ENCODE measurements around the gene NFIA. TPM values are rescaled to one million over a fixed set of nuclear protein-coding genes. Genes with fewer than 3 reads are reported as not detected.

Gene NFIA
- total RNA-seq, 1 experiment from 2014 or later, result 0.35 TPM

DNA sequence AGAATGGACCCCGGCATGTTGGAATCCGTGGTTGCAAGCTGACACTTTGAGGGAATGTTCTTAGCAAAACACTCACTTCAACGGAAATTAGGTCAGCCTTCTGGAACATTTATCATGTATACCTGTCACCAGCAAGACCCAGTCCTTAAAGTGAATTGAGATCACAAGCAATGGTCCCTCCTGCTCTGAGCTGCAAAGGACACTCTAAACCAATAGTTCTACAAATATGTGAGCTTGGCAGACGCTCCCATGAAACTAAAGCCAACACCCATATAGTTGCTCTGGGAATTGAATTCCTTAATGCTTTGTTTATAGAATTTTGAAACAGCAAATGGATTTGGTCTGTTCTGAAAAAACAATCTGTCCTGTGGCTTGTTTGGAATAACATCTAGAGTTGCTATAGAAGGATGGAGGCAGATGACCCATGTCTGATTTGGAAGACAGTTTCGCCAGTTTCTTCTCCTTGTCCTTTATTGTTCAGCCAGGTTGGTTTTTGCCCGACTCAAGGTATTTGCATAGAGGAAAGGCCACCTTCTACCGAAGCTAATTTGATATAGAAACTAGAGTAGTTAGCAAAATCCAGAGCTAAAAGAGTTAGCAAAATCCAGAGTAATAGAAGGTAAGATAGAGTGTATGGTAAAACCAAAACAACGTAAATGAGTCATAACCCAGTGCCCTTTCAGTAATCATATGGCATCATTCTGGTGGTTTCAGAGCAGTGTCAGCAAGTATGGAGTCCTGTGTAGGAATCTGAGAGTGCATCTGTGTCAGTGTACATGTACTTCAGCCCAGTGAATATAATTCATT lies 236.2 kb downstream of the NFIA start:
- no peak overlapping the region for H2BK15ac ChIP-seq (ENCODE audit: low read depth, low read length)
- H3K9ac ChIP-seq (ENCODE audit: extremely low read depth, insufficient read length, low read length), result no peak overlapping the region
- H3K18ac ChIP-seq (ENCODE audit: insufficient read length, low read depth, low read length), result no peak overlapping the region
- no peaks in the 10 kb centered on the region for H3K79me2 ChIP-seq (ENCODE audit: insufficient read depth, low read length)
- peaks cover 2% of the 10 kb centered on the region for H3K4me1 ChIP-seq (ENCODE audit: insufficient read depth, low read length)
- no peaks in the 10 kb centered on the region for H3K23me2 ChIP-seq (ENCODE audit: insufficient read length, low read depth, low read length, poor library complexity, severe bottlenecking)
- no peak overlapping the region for H3K56ac ChIP-seq (ENCODE audit: insufficient read length, low read depth, low read length)
- H2AFZ ChIP-seq (ENCODE audit: low read length), result no peak overlapping the region
- no peak overlapping the region for H3K4ac ChIP-seq (ENCODE audit: low read depth, low read length)
- H3K27me3 ChIP-seq (ENCODE audit: insufficient read depth, low read length), result no peaks in the 10 kb centered on the region
- H3K23ac ChIP-seq (ENCODE audit: insufficient read length, low read depth, low read length), result no peak overlapping the region
- H3K27ac ChIP-seq (ENCODE audit: insufficient read length, low read depth, low read length), result no peak overlapping the region
- no peak overlapping the region for H3K14ac ChIP-seq (ENCODE audit: insufficient read depth, low read length)
- H3K4me2 ChIP-seq (ENCODE audit: insufficient read depth, insufficient read length, low read length), result no peak overlapping the region
- Mint-ChIP-seq H3K36me3 (ENCODE audit: insufficient read depth in 1 of 3, low read depth in 3 of 3) (0 out of 7 replicates have a peak, but pooled peaks cover 0 to under 1% (median 0%) of the 10 kb centered on the region in 3 experiments), H3K27me3 (ENCODE audit: low read depth) (no peaks in the 10 kb centered on the region), H3K4me1 (peaks cover 25 to 26% of the 10 kb centered on the region in 2 experiments), H3K27ac (no peak overlapping the region), H3K9me3 (no peaks in the 10 kb centered on the region), H3K4me3 (no peak overlapping the region)
- H2BK120ac ChIP-seq (ENCODE audit: low read depth, low read length, poor library complexity, severe bottlenecking), result no peak overlapping the region
- H2BK5ac ChIP-seq (ENCODE audit: insufficient read length, low read length), result no peak overlapping the region
- H2BK12ac ChIP-seq (ENCODE audit: insufficient read length, low read depth, low read length), result no peak overlapping the region
- H3K79me1 ChIP-seq (ENCODE audit: insufficient read depth, low read depth, low read length, poor library complexity, severe bottlenecking), result no peaks in the 10 kb centered on the region
- H4K5ac ChIP-seq (ENCODE audit: insufficient read length, low read depth, low read length), result no peak overlapping the region
- H4K8ac ChIP-seq (replicated peaks; ENCODE audit: insufficient read length, low read depth, low read length), result no peak overlapping the region
- no peak overlapping the region for H2BK20ac ChIP-seq (ENCODE audit: low read depth, low read length, poor library complexity, severe bottlenecking)
- no peak for DNase-seq
- no peak overlapping the region for H2AK5ac ChIP-seq (ENCODE audit: insufficient read length, low read length)
- TF ChIP-seq CTCF (conservative IDR thresholded peaks at IDR 0.05), result no peak
- no CpG with 5 or more reads among the region's 8 CpGs for WGBS (ENCODE audit: extremely low coverage, insufficient read length, low lambda C conversion rate)
- no peak overlapping the region for H3T11ph ChIP-seq (ENCODE audit: low read length)
- H4K91ac ChIP-seq (ENCODE audit: insufficient read length, low read depth, low read length), result no peak overlapping the region
- no peaks in the 10 kb centered on the region for H4K20me1 ChIP-seq (ENCODE audit: control insufficient read depth, insufficient read depth, insufficient read length)
- H3K9me3 ChIP-seq (ENCODE audit: control insufficient read depth, low read depth, low read length), result no peaks in the 10 kb centered on the region

Data from H9 (cell line).